T-helper 2 cell treated with Interferon-gamma antibody and Interleukin-4, amounts not matched to agents 5 μg/mL and 100 μg/mL, for 36 hours (primary cell): ENCODE data around the gene TEAD3.

Source experiments
- DNase-seq: peaks from one replicate; pipeline ENCODE4 v3.0.0; 2021; ENCODE audit warnings: low spot score
- H3K27ac Mint-ChIP-seq: one replicate; pipeline ENCODE4 v1.8.0; 2021; ENCODE audit warnings: mild to moderate bottlenecking, mixed read lengths
- H3K27me3 Mint-ChIP-seq: one replicate; pipeline ENCODE4 v1.8.0; 2021; ENCODE audit warnings: low read depth, mixed read lengths
- H3K36me3 Mint-ChIP-seq: one replicate; pipeline ENCODE4 v1.8.0; 2021; ENCODE audit warnings: low read depth, mixed read lengths
- H3K4me1 Mint-ChIP-seq: one replicate; pipeline ENCODE4 v1.8.0; 2021; ENCODE audit warnings: low read depth, mixed read lengths
- H3K4me3 Mint-ChIP-seq: one replicate; pipeline ENCODE4 v1.8.0; 2022; ENCODE audit warnings: mild to moderate bottlenecking, moderate library complexity, mixed read lengths
- H3K9me3 Mint-ChIP-seq: one replicate; pipeline ENCODE4 v1.8.0; 2021; ENCODE audit warnings: mixed read lengths

TEAD3 gene

GRCh38 chr6:35506536-35506935, 9.7 kb upstream of the TEAD3 start:
- Mint-ChIP-seq H3K27ac (no peak overlapping the region), H3K4me1 (no peaks in the 10 kb centered on the region), H3K9me3 (no peaks in the 10 kb centered on the region), H3K4me3 (no peak overlapping the region), H3K36me3 (no peaks in the 10 kb centered on the region), H3K27me3 (peaks cover 44% of the 10 kb centered on the region)
- DNase-seq = no peak

- Mint-ChIP-seq H3K27me3 (peaks cover 42% of the 10 kb centered on the region), H3K27ac (no peak overlapping the region), H3K9me3 (no peaks in the 10 kb centered on the region), H3K36me3 (no peaks in the 10 kb centered on the region), H3K4me3 (no peak overlapping the region), H3K4me1 (no peaks in the 10 kb centered on the region)
- no peak for DNase-seq
Observed at GRCh38 chr6:35505999-35506412, 9.1 kb upstream of the TEAD3 start.

- Mint-ChIP-seq H3K27me3 (peaks cover 47% of the 10 kb centered on the region), H3K4me1 (no peaks in the 10 kb centered on the region), H3K27ac (no peak overlapping the region), H3K36me3 (no peaks in the 10 kb centered on the region), H3K9me3 (no peaks in the 10 kb centered on the region), H3K4me3 (no peak overlapping the region)
- DNase-seq = no peak
Observed at GRCh38 chr6:35503534-35503933, 6.7 kb upstream of the TEAD3 start.

GRCh38 chr6:35501784-35502183, 4.9 kb upstream of the TEAD3 start:
- Mint-ChIP-seq H3K27me3 (peaks cover 52% of the 10 kb centered on the region), H3K9me3 (no peaks in the 10 kb centered on the region), H3K36me3 (no peaks in the 10 kb centered on the region), H3K27ac (no peak overlapping the region), H3K4me1 (peaks cover 1% of the 10 kb centered on the region), H3K4me3 (no peak overlapping the region)
- DNase-seq = no peak

GRCh38 chr6:35500782-35501181, 3.9 kb upstream of the TEAD3 start:
- Mint-ChIP-seq H3K4me1 (peaks cover 1% of the 10 kb centered on the region), H3K9me3 (no peaks in the 10 kb centered on the region), H3K27ac (no peak overlapping the region), H3K36me3 (no peaks in the 10 kb centered on the region), H3K4me3 (no peak overlapping the region), H3K27me3 (peaks cover 48% of the 10 kb centered on the region)
- DNase-seq = no peak

GRCh38 chr6:35499372-35499771, 2.5 kb upstream of the TEAD3 start:
- peaks cover 47% of the 10 kb centered on the region for H3K27me3 Mint-ChIP-seq
- no peaks in the 10 kb centered on the region for H3K9me3 Mint-ChIP-seq
- no peak for DNase-seq
- H3K4me1 Mint-ChIP-seq = peaks cover 1% of the 10 kb centered on the region
- no peak overlapping the region for H3K27ac Mint-ChIP-seq
- no peaks in the 10 kb centered on the region for H3K36me3 Mint-ChIP-seq
- H3K4me3 Mint-ChIP-seq = no peak overlapping the region

- H3K27ac Mint-ChIP-seq = peak overlapping the region; percentile 9
- no peak for DNase-seq
- H3K9me3 Mint-ChIP-seq = no peaks in the 10 kb centered on the region
- peaks cover 5% of the 10 kb centered on the region for H3K4me1 Mint-ChIP-seq
- H3K36me3 Mint-ChIP-seq = no peaks in the 10 kb centered on the region
- H3K27me3 Mint-ChIP-seq = peaks cover 48% of the 10 kb centered on the region
- peak overlapping the region; percentile 67 for H3K4me3 Mint-ChIP-seq
Observed at GRCh38 chr6:35498422-35499067, 1.7 kb upstream of the TEAD3 start.

- Mint-ChIP-seq H3K36me3 (no peaks in the 10 kb centered on the region), H3K27ac (no peak overlapping the region), H3K27me3 (peaks cover 50% of the 10 kb centered on the region), H3K9me3 (no peaks in the 10 kb centered on the region), H3K4me3 (peak overlapping the region; percentile 67), H3K4me1 (peaks cover 5% of the 10 kb centered on the region)
- peak; percentile 41 for DNase-seq
Observed at GRCh38 chr6:35497571-35498421, 917 bp upstream of the TEAD3 start.

- peaks cover 48% of the 10 kb centered on the region for H3K27me3 Mint-ChIP-seq
- H3K4me1 Mint-ChIP-seq = peaks cover 5% of the 10 kb centered on the region
- H3K9me3 Mint-ChIP-seq = no peaks in the 10 kb centered on the region
- H3K27ac Mint-ChIP-seq = no peak overlapping the region
- DNase-seq = no peak
- no peaks in the 10 kb centered on the region for H3K36me3 Mint-ChIP-seq
- H3K4me3 Mint-ChIP-seq = peak overlapping the region; percentile 71
Observed at GRCh38 chr6:35496036-35496840, 641 bp downstream of the TEAD3 start.

GRCh38 chr6:35495258-35496035, 1.4 kb downstream of the TEAD3 start:
- peaks cover 40% of the 10 kb centered on the region for H3K27me3 Mint-ChIP-seq
- no peaks in the 10 kb centered on the region for H3K36me3 Mint-ChIP-seq
- H3K27ac Mint-ChIP-seq = no peak overlapping the region
- H3K9me3 Mint-ChIP-seq = no peaks in the 10 kb centered on the region
- peak overlapping the region; percentile 71 for H3K4me3 Mint-ChIP-seq
- peaks cover 5% of the 10 kb centered on the region for H3K4me1 Mint-ChIP-seq
- DNase-seq = no peak

- Mint-ChIP-seq H3K36me3 (no peaks in the 10 kb centered on the region), H3K27ac (no peak overlapping the region), H3K9me3 (no peaks in the 10 kb centered on the region), H3K4me1 (peaks cover 5% of the 10 kb centered on the region), H3K27me3 (peaks cover 30% of the 10 kb centered on the region), H3K4me3 (no peak overlapping the region)
- DNase-seq = no peak
Observed at GRCh38 chr6:35494161-35494563, 2.7 kb downstream of the TEAD3 start.

- H3K4me1 Mint-ChIP-seq = peaks cover 5% of the 10 kb centered on the region
- H3K27ac Mint-ChIP-seq = no peak overlapping the region
- H3K27me3 Mint-ChIP-seq = peaks cover 25% of the 10 kb centered on the region
- H3K36me3 Mint-ChIP-seq = no peaks in the 10 kb centered on the region
- H3K4me3 Mint-ChIP-seq = no peak overlapping the region
- no peak for DNase-seq
- no peaks in the 10 kb centered on the region for H3K9me3 Mint-ChIP-seq
Observed at GRCh38 chr6:35493307-35493983, 3.4 kb downstream of the TEAD3 start.

- Mint-ChIP-seq H3K36me3 (no peaks in the 10 kb centered on the region), H3K27ac (no peak overlapping the region), H3K27me3 (peaks cover 20% of the 10 kb centered on the region), H3K9me3 (no peaks in the 10 kb centered on the region), H3K4me1 (peaks cover 8% of the 10 kb centered on the region), H3K4me3 (no peak overlapping the region)
- no peak for DNase-seq
Observed at GRCh38 chr6:35492974-35493284, 4.0 kb downstream of the TEAD3 start.
